ENCODE measurements around the gene AHRR. TPM values are rescaled to one million over a fixed set of nuclear protein-coding genes. Genes with fewer than 3 reads are reported as not detected.
A peak's percentile ranks its signal among the peaks of the same experiment; 100 is the strongest.

AHRR gene
- total RNA-seq, 2 donors from 2014 or later: 0.80 to 4.4 TPM

- ATAC-seq: no peak
Observed at GRCh38 chr5:453725-454481, 132.4 kb downstream of the AHRR start.

GRCh38 chr5:454936-455335, 133.4 kb downstream of the AHRR start:
- ATAC-seq (no peak), DNase-seq (no peak)
- Mint-ChIP-seq H3K27ac (no peak overlapping the region), H3K36me3 (ENCODE audit: low read depth) (peaks cover 34% of the 10 kb centered on the region), H3K4me1 (peaks cover 21% of the 10 kb centered on the region), H3K27me3 (no peaks in the 10 kb centered on the region), H3K4me3 (no peak overlapping the region)
- no peaks in the 10 kb centered on the region for H3K9me3 ChIP-seq (ENCODE audit: control insufficient read depth, low read length, poor library complexity, severe bottlenecking)

More at GRCh38 chr5:453725-454481, 132.4 kb downstream of the AHRR start:
- H3K9me3 ChIP-seq (ENCODE audit: control insufficient read depth, low read length, poor library complexity, severe bottlenecking): no peaks in the 10 kb centered on the region
- peak in 1 of 3 donors; percentile 4 for DNase-seq
- no peaks in the 10 kb centered on the region for H3K27me3 Mint-ChIP-seq
- H3K4me1 Mint-ChIP-seq: peaks cover 22% of the 10 kb centered on the region
- H3K27ac Mint-ChIP-seq: no peak overlapping the region
- H3K36me3 Mint-ChIP-seq (ENCODE audit: low read depth): peaks cover 33% of the 10 kb centered on the region
- H3K4me3 Mint-ChIP-seq: no peak overlapping the region

- Mint-ChIP-seq H3K4me3 (no peak overlapping the region), H3K27me3 (no peaks in the 10 kb centered on the region), H3K27ac (no peak overlapping the region), H3K36me3 (ENCODE audit: low read depth) (peaks cover 33% of the 10 kb centered on the region), H3K4me1 (peaks cover 25% of the 10 kb centered on the region)
- ATAC-seq (no peak), DNase-seq (no peak)
- no peaks in the 10 kb centered on the region for H3K9me3 ChIP-seq (ENCODE audit: control insufficient read depth, low read length, poor library complexity, severe bottlenecking)
Observed at GRCh38 chr5:455806-456205, 134.3 kb downstream of the AHRR start.

GRCh38 chr5:456351-457194, 135.1 kb downstream of the AHRR start:
- Mint-ChIP-seq H3K4me3 (no peak overlapping the region), H3K36me3 (ENCODE audit: low read depth) (peaks cover 28% of the 10 kb centered on the region), H3K27me3 (no peaks in the 10 kb centered on the region), H3K27ac (no peak overlapping the region), H3K4me1 (peaks cover 25% of the 10 kb centered on the region)
- ATAC-seq (no peak), DNase-seq (no peak)
- H3K9me3 ChIP-seq (ENCODE audit: control insufficient read depth, low read length, poor library complexity, severe bottlenecking): no peaks in the 10 kb centered on the region

- no peak overlapping the region for H3K27ac Mint-ChIP-seq
- DNase-seq: no peak
- no peak overlapping the region for H3K4me3 Mint-ChIP-seq
- peaks cover 22% of the 10 kb centered on the region for H3K36me3 Mint-ChIP-seq (ENCODE audit: low read depth)
- H3K27me3 Mint-ChIP-seq: no peaks in the 10 kb centered on the region
- no peaks in the 10 kb centered on the region for H3K9me3 ChIP-seq (ENCODE audit: control insufficient read depth, low read length, poor library complexity, severe bottlenecking)
- H3K4me1 Mint-ChIP-seq: peaks cover 25% of the 10 kb centered on the region
- no peak for ATAC-seq
Observed at GRCh38 chr5:457195-457961, 135.9 kb downstream of the AHRR start.

GRCh38 chr5:458547-459353, 137.2 kb downstream of the AHRR start:
- peaks cover 14% of the 10 kb centered on the region for H3K4me1 Mint-ChIP-seq
- ATAC-seq (peak; percentile 48), DNase-seq (no peak)
- peaks cover 22% of the 10 kb centered on the region for H3K36me3 Mint-ChIP-seq (ENCODE audit: low read depth)
- H3K9me3 ChIP-seq (ENCODE audit: control insufficient read depth, low read length, poor library complexity, severe bottlenecking): no peaks in the 10 kb centered on the region
- peak overlapping the region; percentile 90 for H3K27ac Mint-ChIP-seq
- no peaks in the 10 kb centered on the region for H3K27me3 Mint-ChIP-seq
- H3K4me3 Mint-ChIP-seq: peak overlapping the region; percentile 65

GRCh38 chr5:459562-460272, 138.2 kb downstream of the AHRR start:
- Mint-ChIP-seq H3K27me3 (no peaks in the 10 kb centered on the region), H3K4me3 (peak overlapping the region; percentile 45), H3K36me3 (ENCODE audit: low read depth) (peaks cover 16% of the 10 kb centered on the region), H3K27ac (peak overlapping the region; percentile 90), H3K4me1 (peaks cover 19% of the 10 kb centered on the region)
- DNase-seq (no peak), ATAC-seq (no peak)
- H3K9me3 ChIP-seq (ENCODE audit: control insufficient read depth, low read length, poor library complexity, severe bottlenecking): no peaks in the 10 kb centered on the region

DNA sequence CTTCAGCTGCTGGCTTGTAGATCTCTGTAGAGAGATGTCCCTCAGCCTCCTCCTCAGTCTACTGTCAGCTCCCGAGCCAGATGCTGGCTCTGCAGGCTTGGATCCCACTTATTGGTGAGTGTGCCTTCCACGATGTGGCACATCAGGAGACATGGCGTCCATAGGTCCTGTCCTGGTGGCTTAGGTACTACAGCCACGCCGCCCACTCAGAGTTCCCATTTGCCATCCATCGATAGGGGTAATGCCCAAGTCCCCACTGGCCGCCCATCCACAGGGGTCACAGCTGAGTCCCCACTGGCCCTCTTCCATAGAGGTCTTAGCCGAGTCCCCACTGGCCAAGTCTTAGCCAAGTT, 138.7 kb downstream of the AHRR start:
- no peaks in the 10 kb centered on the region for H3K27me3 Mint-ChIP-seq
- ATAC-seq (no peak), DNase-seq (no peak)
- H3K27ac Mint-ChIP-seq: peak overlapping the region; percentile 67
- no peak overlapping the region for H3K4me3 Mint-ChIP-seq
- no peaks in the 10 kb centered on the region for H3K9me3 ChIP-seq (ENCODE audit: control insufficient read depth, low read length, poor library complexity, severe bottlenecking)
- H3K4me1 Mint-ChIP-seq: peaks cover 21% of the 10 kb centered on the region
- peaks cover 16% of the 10 kb centered on the region for H3K36me3 Mint-ChIP-seq (ENCODE audit: low read depth)

GRCh38 chr5:462051-462481, 140.6 kb downstream of the AHRR start:
- H3K9me3 ChIP-seq (ENCODE audit: control insufficient read depth, low read length, poor library complexity, severe bottlenecking): no peaks in the 10 kb centered on the region
- ATAC-seq (no peak), DNase-seq (no peak)
- Mint-ChIP-seq H3K36me3 (ENCODE audit: low read depth) (peaks cover 16% of the 10 kb centered on the region), H3K27ac (peak overlapping the region; percentile 73), H3K27me3 (no peaks in the 10 kb centered on the region), H3K4me1 (peaks cover 21% of the 10 kb centered on the region), H3K4me3 (no peak overlapping the region)

DNA sequence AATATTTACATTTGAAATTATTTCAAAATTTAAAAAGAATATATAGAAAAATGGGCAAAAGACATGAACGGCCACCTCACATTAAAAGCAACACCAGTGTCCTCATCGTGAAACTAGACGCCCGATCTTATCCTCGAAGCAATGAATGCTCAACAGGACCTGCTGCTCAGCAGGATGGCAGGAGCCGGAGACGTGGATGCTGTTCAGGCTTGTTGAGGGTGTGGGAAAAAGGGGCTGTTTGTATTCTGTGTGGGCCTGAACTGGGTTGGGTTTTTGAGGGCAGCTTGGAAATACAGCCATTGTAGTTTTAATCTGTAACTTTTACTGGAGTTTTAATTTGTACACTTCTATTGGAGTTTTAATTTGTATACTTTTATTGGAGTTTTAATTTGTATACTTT, 141.8 kb downstream of the AHRR start:
- Mint-ChIP-seq H3K4me1 (peaks cover 18% of the 10 kb centered on the region), H3K36me3 (ENCODE audit: low read depth) (peaks cover 12% of the 10 kb centered on the region), H3K27me3 (no peaks in the 10 kb centered on the region), H3K27ac (peak overlapping the region; percentile 90), H3K4me3 (no peak overlapping the region)
- ATAC-seq: no peak
- no peak for DNase-seq
- H3K9me3 ChIP-seq (ENCODE audit: control insufficient read depth, low read length, poor library complexity, severe bottlenecking): no peaks in the 10 kb centered on the region

GRCh38 chr5:463952-464351, 142.4 kb downstream of the AHRR start:
- Mint-ChIP-seq H3K36me3 (ENCODE audit: low read depth) (peaks cover 8% of the 10 kb centered on the region), H3K4me3 (peak overlapping the region; percentile 75)
- peak; percentile 41 to 68 (median 60) for DNase-seq

GRCh38 chr5:464446-464842, 142.9 kb downstream of the AHRR start:
- Mint-ChIP-seq H3K36me3 (ENCODE audit: low read depth) (peaks cover 8% of the 10 kb centered on the region), H3K27me3 (no peaks in the 10 kb centered on the region), H3K4me3 (peak overlapping the region; percentile 75), H3K27ac (peak overlapping the region; percentile 90), H3K4me1 (peaks cover 18% of the 10 kb centered on the region)
- ATAC-seq (no peak), DNase-seq (peak in 1 of 3 donors; percentile 4)
- H3K9me3 ChIP-seq (ENCODE audit: control insufficient read depth, low read length, poor library complexity, severe bottlenecking): no peaks in the 10 kb centered on the region

More at GRCh38 chr5:463952-464351, 142.4 kb downstream of the AHRR start:
- Mint-ChIP-seq H3K27ac (peak overlapping the region; percentile 90), H3K27me3 (no peaks in the 10 kb centered on the region), H3K4me1 (peaks cover 18% of the 10 kb centered on the region)
- H3K9me3 ChIP-seq (ENCODE audit: control insufficient read depth, low read length, poor library complexity, severe bottlenecking): no peaks in the 10 kb centered on the region
- ATAC-seq: peak; percentile 98

Data from T-helper 17 cell (primary cell).